Panc1 (cell line): ENCODE data around the gene PIGW.

ENCODE experiments used
- CTCF ChIP-seq: fragments of 450-650 bp; IDR thresholded peaks from 2 replicates; pipeline ENCODE4 v1.5.1; 2017; ENCODE audit warnings: mild to moderate bottlenecking
- POLR2AphosphoS5 ChIP-seq: IDR thresholded peaks from 2 replicates; pipeline ENCODE4 v1.6.1; 2012; ENCODE audit warnings: mild to moderate bottlenecking, low read depth, low read length, moderate library complexity

DNA sequence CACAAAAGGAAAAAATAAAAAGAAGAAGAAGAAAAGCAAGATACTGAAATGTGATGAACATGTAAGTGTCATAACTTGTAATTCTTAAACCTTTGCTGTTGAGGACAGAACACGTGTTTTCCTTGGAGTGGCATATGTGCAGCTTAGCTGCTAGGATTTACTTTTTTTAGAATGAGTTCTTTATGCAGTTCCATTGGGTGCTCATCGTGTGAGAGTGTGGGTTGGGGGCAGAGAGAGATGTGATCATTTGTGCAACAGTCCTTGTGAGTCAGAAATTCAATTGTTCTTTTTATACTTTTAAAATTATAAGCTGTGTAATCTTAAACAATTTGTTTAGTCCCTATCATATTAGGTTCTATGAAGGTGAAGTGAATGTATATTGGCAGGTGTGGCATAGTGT is 51.4 kb downstream of the PIGW start:
- no peak for TF ChIP-seq CTCF
- TF ChIP-seq POLR2AphosphoS5: no peak
